PC-9 (cell line): ENCODE data around the gene LYST. TPM values are rescaled to one million over a fixed set of nuclear protein-coding genes. Genes with fewer than 3 reads are reported as not detected.
"Not testable (repeated sequence)": the region's sequence is repeated elsewhere in the genome, so short reads cannot be mapped to it uniquely, and the experiment has no call there.

Source experiments
- BruUV-seq: library from RNA; stranded (reverse); fragments of 400-500 nt; replicated peaks from 2 replicates; lab custom pipeline; 2021; lab: Mats Ljungman, UMichigan
- CTCF ChIA-PET: fragments of 300-600 bp; sonication (Branson Sonifier 250); formaldehyde crosslinking; loops from one replicate; lab custom pipeline; 2022; ENCODE audit warnings: antibody characterized with exemption; lab: Charles Lee
- POLR2A ChIA-PET: fragments of 300-600 bp; sonication (Branson Sonifier 250); formaldehyde crosslinking; loops from one replicate; lab custom pipeline; 2022; ENCODE audit warnings: antibody characterized with exemption; ENCODE audit not compliant: unreplicated experiment; lab: Charles Lee
- DNase-seq, 2 experiments: peaks; one replicate each; pipeline versions ENCODE4 v3.0.0 to v3.0.0-alpha.2; 2015 to 2022; ENCODE audit warnings: mixed read lengths in 1 of 2
- H2AFZ ChIP-seq: fragments of 200-600 bp; sonication (generic); 2 replicates; pipeline ENCODE4 v1.8.1; 2017; ENCODE audit warnings: antibody characterized with exemption
- H3F3A ChIP-seq: fragments of 200-600 bp; sonication (generic); 2 replicates; pipeline ENCODE4 v1.8.1; 2017; ENCODE audit warnings: antibody characterized with exemption, mild to moderate bottlenecking, low read depth; ENCODE audit not compliant: insufficient read depth
- H3K27ac ChIP-seq: fragments of 200-600 bp; sonication (generic); 2 replicates; pipeline ENCODE4 v1.6.1; 2016; ENCODE audit warnings: mixed run types
- H3K27me3 ChIP-seq: fragments of 200-600 bp; sonication (generic); 2 replicates; pipeline ENCODE4 v1.6.1; 2016; ENCODE audit warnings: low read depth, mixed run types; ENCODE audit not compliant: insufficient read depth
- H3K36me3 ChIP-seq: fragments of 200-600 bp; sonication (generic); 2 replicates; pipeline ENCODE4 v1.6.1; 2016; ENCODE audit warnings: low read depth, mixed run types
- H3K4me1 ChIP-seq: fragments of 200-600 bp; sonication (generic); replicated peaks from 2 replicates; pipeline ENCODE4 v1.6.1; 2016; ENCODE audit warnings: mixed run types; ENCODE audit not compliant: insufficient read depth
- H3K4me2 ChIP-seq: fragments of 200-600 bp; sonication (generic); 2 replicates; pipeline ENCODE4 v1.6.1; 2017; ENCODE audit warnings: mixed run types
- H3K4me3 ChIP-seq: fragments of 200-600 bp; sonication (generic); 2 replicates; pipeline ENCODE4 v1.6.1; 2016; ENCODE audit warnings: mixed run types
- H3K79me2 ChIP-seq: fragments of 200-600 bp; sonication (generic); 2 replicates; pipeline ENCODE4 v1.6.1; 2017; ENCODE audit warnings: low read depth, mixed run types
- H3K9me2 ChIP-seq: fragments of 200-600 bp; sonication (generic); 2 replicates; pipeline ENCODE4 v1.8.1; 2017; ENCODE audit warnings: mild to moderate bottlenecking; ENCODE audit not compliant: insufficient read depth
- H3K9me3 ChIP-seq: fragments of 200-600 bp; sonication (generic); 2 replicates; pipeline ENCODE4 v1.8.1; 2016; ENCODE audit warnings: low read depth; ENCODE audit not compliant: insufficient read depth
- H4K20me1 ChIP-seq: fragments of 200-600 bp; sonication (generic); 2 replicates; pipeline ENCODE4 v1.8.1; 2017; ENCODE audit not compliant: insufficient read depth
- EZH2 ChIP-seq: fragments of 200-600 bp; sonication (generic); IDR thresholded peaks from 2 replicates; pipeline ENCODE4 v1.8.0; 2017; ENCODE audit warnings: antibody characterized with exemption, low read depth
- intact Hi-C: fragments of 100-400 bp; cut with micrococcal nuclease; formaldehyde crosslinking; loops from one replicate; pipeline ENCODE4 v1.10.0; 2022; ENCODE audit not compliant: unreplicated experiment
- total RNA-seq: library from RNA; stranded (reverse); gene quantifications from 2 replicates; pipeline ENCODE4 v1.2.3, GENCODE V29; 2021
- TF ChIP-seq, protein P1 (sequence below): fragments of 200-600 bp; sonication (generic); conservative IDR thresholded peaks from 2 replicates; pipeline ENCODE4 v1.6.1; 2017; ENCODE audit warnings: mixed run types, antibody characterized with exemption, mild to moderate bottlenecking, moderate library complexity

LYST gene
- total RNA-seq, 1 experiment from 2014 or later = 14.1 TPM

DNA sequence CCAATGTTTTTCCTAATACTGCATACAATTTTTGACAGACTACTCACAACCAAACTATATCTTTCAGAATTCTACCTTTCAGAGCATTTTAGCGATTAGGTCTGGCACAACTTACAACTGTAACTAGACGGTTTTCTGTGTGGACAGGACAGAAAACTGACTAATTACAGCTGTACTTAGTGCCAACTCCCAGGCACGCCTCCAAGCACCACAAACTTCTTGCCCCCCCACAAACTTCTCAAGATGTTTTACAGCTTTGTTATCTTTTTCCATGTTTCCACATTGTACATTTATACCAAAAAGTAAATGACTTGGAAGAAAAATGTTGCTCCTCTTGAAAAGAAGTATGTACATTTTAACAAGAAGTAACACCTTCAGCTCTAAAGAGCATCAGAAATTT, 13.8 kb downstream of the LYST start:
- ChIA-PET POLR2A (interaction anchor here (0.5 to 0.9 kb wide), 2 partner anchors 100 to 577 kb away, joined by 4 to 7 read pairs; no protein-coding TSS in a partner anchor), CTCF (interaction anchor here (0.7 kb wide), 1 partner anchor 24 kb away, joined by 3 read pairs; no protein-coding TSS in a partner anchor)
- H3K9me2 ChIP-seq = no peaks in the 10 kb centered on the region
- 0 out of 2 replicates have a peak, but pooled peaks cover 3% of the 10 kb centered on the region for H3K79me2 ChIP-seq
- intact Hi-C loops = no loop called here
- no peak overlapping the region for H3K27ac ChIP-seq
- H2AFZ ChIP-seq = no peak overlapping the region
- no peak overlapping the region for H3K4me3 ChIP-seq
- no peaks in the 10 kb centered on the region for H3K9me3 ChIP-seq
- H3K4me1 ChIP-seq = no peaks in the 10 kb centered on the region
- no peaks in the 10 kb centered on the region for H3K36me3 ChIP-seq
- H3F3A ChIP-seq = no peaks in the 10 kb centered on the region
- TF ChIP-seq, protein P1, sequence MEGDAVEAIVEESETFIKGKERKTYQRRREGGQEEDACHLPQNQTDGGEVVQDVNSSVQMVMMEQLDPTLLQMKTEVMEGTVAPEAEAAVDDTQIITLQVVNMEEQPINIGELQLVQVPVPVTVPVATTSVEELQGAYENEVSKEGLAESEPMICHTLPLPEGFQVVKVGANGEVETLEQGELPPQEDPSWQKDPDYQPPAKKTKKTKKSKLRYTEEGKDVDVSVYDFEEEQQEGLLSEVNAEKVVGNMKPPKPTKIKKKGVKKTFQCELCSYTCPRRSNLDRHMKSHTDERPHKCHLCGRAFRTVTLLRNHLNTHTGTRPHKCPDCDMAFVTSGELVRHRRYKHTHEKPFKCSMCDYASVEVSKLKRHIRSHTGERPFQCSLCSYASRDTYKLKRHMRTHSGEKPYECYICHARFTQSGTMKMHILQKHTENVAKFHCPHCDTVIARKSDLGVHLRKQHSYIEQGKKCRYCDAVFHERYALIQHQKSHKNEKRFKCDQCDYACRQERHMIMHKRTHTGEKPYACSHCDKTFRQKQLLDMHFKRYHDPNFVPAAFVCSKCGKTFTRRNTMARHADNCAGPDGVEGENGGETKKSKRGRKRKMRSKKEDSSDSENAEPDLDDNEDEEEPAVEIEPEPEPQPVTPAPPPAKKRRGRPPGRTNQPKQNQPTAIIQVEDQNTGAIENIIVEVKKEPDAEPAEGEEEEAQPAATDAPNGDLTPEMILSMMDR = no peak
- no peak for TF ChIP-seq EZH2
- H4K20me1 ChIP-seq = no peaks in the 10 kb centered on the region; the same call in 1 of the 2 replicates
- H3K4me2 ChIP-seq = no peak overlapping the region
- no peaks in the 10 kb centered on the region for H3K27me3 ChIP-seq
- no peak for DNase-seq
- BruUV-seq = no TSS peak

DNA sequence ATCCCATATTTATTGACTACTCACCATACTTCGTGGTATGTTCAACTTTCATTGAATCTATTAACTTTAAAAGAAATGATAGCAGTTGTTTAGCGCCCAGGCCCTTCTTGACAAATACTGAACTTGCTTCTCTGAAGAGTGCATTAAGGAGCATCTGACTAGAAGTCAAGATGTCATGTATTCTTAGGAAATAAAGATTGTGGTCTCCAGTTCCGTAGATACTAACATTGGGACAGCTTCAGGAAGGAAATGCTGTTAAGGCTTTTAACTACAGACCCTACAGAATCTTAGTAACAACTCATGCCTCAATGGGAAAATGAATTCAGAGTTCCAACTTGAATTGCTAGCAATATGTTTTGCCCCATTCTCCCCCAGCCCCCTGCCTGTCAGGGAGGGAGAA, 14.8 kb downstream of the LYST start:
- H3K27me3 ChIP-seq = no peaks in the 10 kb centered on the region
- CTCF ChIA-PET = no interaction called here
- no peaks in the 10 kb centered on the region for H3K9me2 ChIP-seq
- no peaks in the 10 kb centered on the region for H3K4me1 ChIP-seq
- no peaks in the 10 kb centered on the region for H3K36me3 ChIP-seq
- no peak overlapping the region for H3K4me3 ChIP-seq
- POLR2A ChIA-PET = no interaction called here
- H3F3A ChIP-seq = no peaks in the 10 kb centered on the region
- TF ChIP-seq EZH2 = no peak
- TF ChIP-seq, protein P1 = no peak
- 0 out of 2 replicates have a peak, but pooled peaks cover 3% of the 10 kb centered on the region for H3K79me2 ChIP-seq
- no peaks in the 10 kb centered on the region; the same call in 1 of the 2 replicates for H4K20me1 ChIP-seq
- intact Hi-C loops = no loop called here
- H2AFZ ChIP-seq = no peak overlapping the region
- no peak overlapping the region for H3K27ac ChIP-seq
- no peak for DNase-seq
- no TSS peak for BruUV-seq
- H3K9me3 ChIP-seq = peaks cover 6% of the 10 kb centered on the region; the same call in 1 of the 2 replicates
- H3K4me2 ChIP-seq = no peak overlapping the region

DNA sequence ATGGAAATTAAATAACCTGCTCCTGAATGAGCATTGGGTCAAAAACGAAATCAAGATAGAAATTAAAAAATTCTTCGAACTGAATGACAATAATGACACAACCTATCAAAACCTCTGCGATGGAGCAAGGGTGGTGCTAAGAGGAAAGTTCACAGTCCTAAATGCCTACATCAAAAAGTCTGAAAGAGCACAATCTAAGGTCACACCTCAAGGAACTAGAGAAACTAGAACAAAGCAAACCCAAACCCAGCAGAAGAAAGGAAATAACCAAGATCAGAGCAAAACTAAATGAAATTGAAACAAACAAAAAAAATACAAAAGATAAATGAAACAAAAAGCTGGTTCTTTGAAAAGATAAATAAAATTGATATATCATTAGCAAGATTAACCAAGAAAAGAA, 18.5 kb downstream of the LYST start:
- DNase-seq, H4K20me1 ChIP-seq, H3K4me1 ChIP-seq, H3F3A ChIP-seq, H3K4me3 ChIP-seq, H3K79me2 ChIP-seq, H3K9me2 ChIP-seq, POLR2A ChIA-PET, H3K4me2 ChIP-seq, BruUV-seq, H3K27me3 ChIP-seq, H3K9me3 ChIP-seq, H2AFZ ChIP-seq, H3K36me3 ChIP-seq, H3K27ac ChIP-seq, intact Hi-C loops: not testable (repeated sequence)
- CTCF ChIA-PET = interaction anchor here (0.6 kb wide), 1 partner anchor 8 kb away, joined by 6 read pairs; no protein-coding TSS in a partner anchor

DNA sequence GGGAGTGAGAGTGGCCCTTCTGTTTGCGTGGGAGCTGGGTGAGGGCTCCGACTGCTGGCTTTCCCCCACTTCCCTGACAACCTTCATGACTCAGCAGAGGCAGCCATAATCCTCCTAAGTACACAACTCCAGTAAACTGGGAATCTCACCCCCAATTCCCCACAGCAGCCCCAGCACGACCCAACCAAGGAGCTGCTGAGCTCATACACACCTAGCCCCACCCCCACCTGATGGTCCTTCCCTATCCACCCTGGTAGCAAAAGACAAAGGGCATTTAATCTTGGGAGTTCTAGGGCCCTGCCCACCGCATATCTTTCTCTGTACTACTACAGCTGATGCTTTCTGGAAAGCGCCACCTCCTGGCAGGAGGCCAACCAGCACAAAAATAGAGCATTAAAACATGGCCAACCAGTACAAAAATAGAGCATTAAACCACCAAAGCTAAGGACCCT, 21.0 kb downstream of the LYST start:
- H3K4me2 ChIP-seq, H3K9me3 ChIP-seq, DNase-seq, CTCF ChIA-PET, H4K20me1 ChIP-seq, H3K36me3 ChIP-seq, H2AFZ ChIP-seq, H3K27ac ChIP-seq, intact Hi-C loops, H3K27me3 ChIP-seq, POLR2A ChIA-PET, H3F3A ChIP-seq, H3K79me2 ChIP-seq, H3K4me1 ChIP-seq, BruUV-seq, H3K4me3 ChIP-seq, H3K9me2 ChIP-seq: not testable (repeated sequence)
